ENCODE data around the gene TMPRSS11E. TPM values are rescaled to one million over a fixed set of nuclear protein-coding genes. Genes with fewer than 3 reads are reported as not detected.
"Not testable (repeated sequence)": the region's sequence is repeated elsewhere in the genome, so short reads cannot be mapped to it uniquely, and the experiment has no call there.

Gene TMPRSS11E
- polyA plus RNA-seq, 1 donor = 0.04 TPM

DNA sequence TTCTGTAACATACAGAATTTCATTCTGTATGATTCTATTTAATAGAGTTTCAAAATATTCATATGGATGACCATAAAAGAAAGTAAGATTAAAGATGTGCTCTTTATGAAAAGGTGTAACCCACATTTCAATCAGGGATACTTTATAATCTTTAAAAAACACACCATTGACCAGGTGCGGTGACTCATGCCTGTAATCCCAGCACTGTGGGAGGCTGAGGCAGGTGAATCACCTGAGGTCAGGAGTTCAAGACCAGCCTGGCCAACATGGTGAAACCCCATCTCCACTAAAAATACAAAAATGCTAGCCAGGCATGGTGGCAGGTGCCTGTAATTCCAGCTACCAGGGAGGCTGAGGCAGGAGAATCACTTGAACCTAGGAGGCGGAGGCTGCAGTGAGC lies 35.2 kb upstream of the TMPRSS11E start:
- H3K36me3 ChIP-seq (ENCODE audit: control insufficient read depth, insufficient read depth, low read length); H3K9me3 ChIP-seq (ENCODE audit: control insufficient read depth, low read depth, low read length); DNase-seq: not testable (repeated sequence)

DNA sequence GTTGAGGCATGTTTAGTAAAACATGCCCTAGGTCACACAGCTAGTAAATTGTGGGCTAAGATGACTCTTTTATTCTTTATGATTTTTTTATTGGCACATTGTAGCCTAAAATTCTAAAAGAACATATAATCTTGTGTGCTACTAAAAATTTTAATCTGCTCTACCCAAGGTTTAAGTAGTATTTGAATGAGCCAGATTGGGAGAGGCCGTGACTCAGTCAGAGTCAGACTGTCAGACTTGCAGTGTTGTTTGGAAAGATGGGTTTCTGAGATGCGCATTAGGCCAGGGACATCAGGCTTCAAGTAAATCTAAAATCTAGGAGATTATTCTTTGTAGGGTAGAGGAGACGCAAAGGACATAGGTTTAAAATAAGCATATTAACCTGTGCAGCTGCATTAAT lies 30.7 kb upstream of the TMPRSS11E start:
- 100% methylated on average over 1 of the region's 3 CpGs for WGBS (ENCODE audit: insufficient coverage, low lambda C conversion rate)

More for the DNA sequence above, 35.2 kb upstream of the TMPRSS11E start:
- not testable (repeated sequence) for H3K27ac ChIP-seq (ENCODE audit: low read length); H3K27me3 ChIP-seq (ENCODE audit: control insufficient read depth, insufficient read depth, low read length); H3K4me1 ChIP-seq (ENCODE audit: control insufficient read depth, insufficient read depth, low read length); H3K4me3 ChIP-seq (ENCODE audit: low read length)
- WGBS (ENCODE audit: insufficient coverage, low lambda C conversion rate) = no CpG with 5 or more reads among the region's 2 CpGs

GRCh38 chr4:68426516-68426915 lies 20.7 kb upstream of the TMPRSS11E start:
- H3K27ac ChIP-seq (ENCODE audit: low read length) = no peak overlapping the region
- H3K4me1 ChIP-seq (ENCODE audit: control insufficient read depth, insufficient read depth, low read length) = no peaks in the 10 kb centered on the region
- H3K4me3 ChIP-seq (ENCODE audit: low read length) = no peak overlapping the region
- H3K36me3 ChIP-seq (ENCODE audit: control insufficient read depth, insufficient read depth, low read length) = no peaks in the 10 kb centered on the region
- WGBS (ENCODE audit: insufficient coverage, low lambda C conversion rate) = no CpG with 5 or more reads among the region's 3 CpGs
- H3K9me3 ChIP-seq (ENCODE audit: control insufficient read depth, low read depth, low read length) = no peaks in the 10 kb centered on the region
- DNase-seq = no peak
- no peaks in the 10 kb centered on the region for H3K27me3 ChIP-seq (ENCODE audit: control insufficient read depth, insufficient read depth, low read length)

More for the DNA sequence above, 30.7 kb upstream of the TMPRSS11E start:
- H3K9me3 ChIP-seq (ENCODE audit: control insufficient read depth, low read depth, low read length) = peaks cover 5% of the 10 kb centered on the region
- no peak for DNase-seq
- H3K27ac ChIP-seq (ENCODE audit: low read length) = no peak overlapping the region
- H3K4me1 ChIP-seq (ENCODE audit: control insufficient read depth, insufficient read depth, low read length) = no peaks in the 10 kb centered on the region
- H3K27me3 ChIP-seq (ENCODE audit: control insufficient read depth, insufficient read depth, low read length) = no peaks in the 10 kb centered on the region
- H3K4me3 ChIP-seq (ENCODE audit: low read length) = no peak overlapping the region
- no peaks in the 10 kb centered on the region for H3K36me3 ChIP-seq (ENCODE audit: control insufficient read depth, insufficient read depth, low read length)

GRCh38 chr4:68430337-68430736 lies 16.9 kb upstream of the TMPRSS11E start:
- H3K4me3 ChIP-seq (ENCODE audit: low read length) = no peak overlapping the region
- H3K4me1 ChIP-seq (ENCODE audit: control insufficient read depth, insufficient read depth, low read length) = no peaks in the 10 kb centered on the region
- H3K27ac ChIP-seq (ENCODE audit: low read length) = no peak overlapping the region
- H3K36me3 ChIP-seq (ENCODE audit: control insufficient read depth, insufficient read depth, low read length) = no peaks in the 10 kb centered on the region
- no peaks in the 10 kb centered on the region for H3K9me3 ChIP-seq (ENCODE audit: control insufficient read depth, low read depth, low read length)
- no CpG with 5 or more reads among the region's 1 CpG for WGBS (ENCODE audit: insufficient coverage, low lambda C conversion rate)
- no peaks in the 10 kb centered on the region for H3K27me3 ChIP-seq (ENCODE audit: control insufficient read depth, insufficient read depth, low read length)
- DNase-seq = no peak

DNA sequence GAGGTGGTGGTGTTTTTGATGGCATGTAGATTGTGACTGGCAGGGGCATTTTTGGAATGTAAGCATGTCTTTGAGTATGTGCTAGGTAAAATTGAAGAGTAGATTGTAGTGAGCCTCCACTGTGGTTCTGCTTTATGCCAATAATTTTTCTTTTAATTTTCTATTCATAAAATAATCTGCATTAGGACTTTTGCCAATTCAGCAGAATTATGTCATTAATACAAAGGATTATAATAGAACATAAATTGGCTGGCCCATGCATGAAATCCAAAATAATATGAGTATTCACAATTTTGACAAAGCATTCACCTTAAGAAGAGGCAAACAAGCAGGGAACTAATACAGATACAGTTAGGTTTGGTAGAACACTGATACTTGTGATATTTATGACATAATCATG lies 14.9 kb upstream of the TMPRSS11E start:
- Histone ChIP-seq H3K9me3 (ENCODE audit: control insufficient read depth, low read depth, low read length) (no peaks in the 10 kb centered on the region), H3K27ac (ENCODE audit: low read length) (no peak overlapping the region), H3K4me1 (ENCODE audit: control insufficient read depth, insufficient read depth, low read length) (no peaks in the 10 kb centered on the region), H3K4me3 (ENCODE audit: low read length) (no peak overlapping the region), H3K36me3 (ENCODE audit: control insufficient read depth, insufficient read depth, low read length) (no peaks in the 10 kb centered on the region), H3K27me3 (ENCODE audit: control insufficient read depth, insufficient read depth, low read length) (no peaks in the 10 kb centered on the region)
- DNase-seq = no peak

DNA sequence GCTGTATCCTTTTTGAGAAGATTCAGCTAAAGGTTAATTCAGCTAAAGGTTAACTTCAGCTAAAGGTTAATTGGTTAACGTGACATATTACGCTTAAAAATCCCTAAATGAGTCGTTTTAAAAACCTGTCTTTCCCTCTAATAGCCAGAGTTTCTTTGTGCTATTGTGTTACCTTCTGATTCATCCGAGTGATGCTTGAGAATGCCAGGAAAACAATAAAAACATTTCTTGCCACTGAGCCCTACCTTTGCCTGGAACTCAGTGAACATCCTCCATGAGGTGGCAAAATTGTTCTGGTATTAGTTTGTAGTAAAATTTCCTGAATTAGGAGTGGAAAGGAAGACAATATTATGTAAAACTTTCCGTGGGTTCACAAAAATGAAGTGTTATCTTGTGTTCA lies 13.7 kb upstream of the TMPRSS11E start:
- no peak overlapping the region for H3K27ac ChIP-seq (ENCODE audit: low read length)
- no peaks in the 10 kb centered on the region for H3K9me3 ChIP-seq (ENCODE audit: control insufficient read depth, low read depth, low read length)
- no peaks in the 10 kb centered on the region for H3K36me3 ChIP-seq (ENCODE audit: control insufficient read depth, insufficient read depth, low read length)
- WGBS (ENCODE audit: insufficient coverage, low lambda C conversion rate) = 100% methylated on average over 1 of the region's 5 CpGs
- no peak for DNase-seq
- H3K4me3 ChIP-seq (ENCODE audit: low read length) = no peak overlapping the region
- no peaks in the 10 kb centered on the region for H3K4me1 ChIP-seq (ENCODE audit: control insufficient read depth, insufficient read depth, low read length)
- no peaks in the 10 kb centered on the region for H3K27me3 ChIP-seq (ENCODE audit: control insufficient read depth, insufficient read depth, low read length)

- WGBS (ENCODE audit: insufficient coverage, low lambda C conversion rate) = 100% methylated on average over 1 of the region's 1 CpG
- Histone ChIP-seq H3K9me3 (ENCODE audit: control insufficient read depth, low read depth, low read length) (no peaks in the 10 kb centered on the region), H3K36me3 (ENCODE audit: control insufficient read depth, insufficient read depth, low read length) (no peaks in the 10 kb centered on the region), H3K27me3 (ENCODE audit: control insufficient read depth, insufficient read depth, low read length) (no peaks in the 10 kb centered on the region), H3K27ac (ENCODE audit: low read length) (no peak overlapping the region), H3K4me3 (ENCODE audit: low read length) (no peak overlapping the region), H3K4me1 (ENCODE audit: control insufficient read depth, insufficient read depth, low read length) (no peaks in the 10 kb centered on the region)
- no peak for DNase-seq
Measured at GRCh38 chr4:68434277-68434676, 13.0 kb upstream of the TMPRSS11E start.

- H3K4me1 ChIP-seq (ENCODE audit: control insufficient read depth, insufficient read depth, low read length) = no peaks in the 10 kb centered on the region
- WGBS (ENCODE audit: insufficient coverage, low lambda C conversion rate) = no CpG with 5 or more reads among the region's 1 CpG
- H3K27ac ChIP-seq (ENCODE audit: low read length) = no peak overlapping the region
- no peaks in the 10 kb centered on the region for H3K36me3 ChIP-seq (ENCODE audit: control insufficient read depth, insufficient read depth, low read length)
- no peak overlapping the region for H3K4me3 ChIP-seq (ENCODE audit: low read length)
- no peaks in the 10 kb centered on the region for H3K27me3 ChIP-seq (ENCODE audit: control insufficient read depth, insufficient read depth, low read length)
- H3K9me3 ChIP-seq (ENCODE audit: control insufficient read depth, low read depth, low read length) = no peaks in the 10 kb centered on the region
- DNase-seq = no peak
Measured at GRCh38 chr4:68434836-68435235, 12.4 kb upstream of the TMPRSS11E start.

- Histone ChIP-seq H3K27ac (ENCODE audit: low read length) (no peak overlapping the region), H3K4me1 (ENCODE audit: control insufficient read depth, insufficient read depth, low read length) (no peaks in the 10 kb centered on the region), H3K27me3 (ENCODE audit: control insufficient read depth, insufficient read depth, low read length) (no peaks in the 10 kb centered on the region), H3K4me3 (ENCODE audit: low read length) (no peak overlapping the region), H3K9me3 (ENCODE audit: control insufficient read depth, low read depth, low read length) (no peaks in the 10 kb centered on the region), H3K36me3 (ENCODE audit: control insufficient read depth, insufficient read depth, low read length) (no peaks in the 10 kb centered on the region)
- DNase-seq = no peak
Measured at GRCh38 chr4:68445111-68445510, 2.2 kb upstream of the TMPRSS11E start.

- Histone ChIP-seq H3K9me3 (ENCODE audit: control insufficient read depth, low read depth, low read length) (no peaks in the 10 kb centered on the region), H3K36me3 (ENCODE audit: control insufficient read depth, insufficient read depth, low read length) (no peaks in the 10 kb centered on the region), H3K27ac (ENCODE audit: low read length) (no peak overlapping the region), H3K4me3 (ENCODE audit: low read length) (no peak overlapping the region), H3K27me3 (ENCODE audit: control insufficient read depth, insufficient read depth, low read length) (no peaks in the 10 kb centered on the region), H3K4me1 (ENCODE audit: control insufficient read depth, insufficient read depth, low read length) (no peaks in the 10 kb centered on the region)
- DNase-seq = no peak
Measured at GRCh38 chr4:68451246-68452211, 4.3 kb downstream of the TMPRSS11E start.

GRCh38 chr4:68460085-68460484 lies 12.8 kb downstream of the TMPRSS11E start:
- H3K36me3 ChIP-seq (ENCODE audit: control insufficient read depth, insufficient read depth, low read length) = no peaks in the 10 kb centered on the region
- DNase-seq = no peak
- no peaks in the 10 kb centered on the region for H3K9me3 ChIP-seq (ENCODE audit: control insufficient read depth, low read depth, low read length)
- H3K4me3 ChIP-seq (ENCODE audit: low read length) = no peak overlapping the region
- no peaks in the 10 kb centered on the region for H3K27me3 ChIP-seq (ENCODE audit: control insufficient read depth, insufficient read depth, low read length)
- H3K4me1 ChIP-seq (ENCODE audit: control insufficient read depth, insufficient read depth, low read length) = no peaks in the 10 kb centered on the region
- H3K27ac ChIP-seq (ENCODE audit: low read length) = no peak overlapping the region
- no CpG with 5 or more reads among the region's 7 CpGs for WGBS (ENCODE audit: insufficient coverage, low lambda C conversion rate)

Measured in large intestine (tissue), 3 donors.